ENCODE measurements around the gene SUN5.

DNA sequence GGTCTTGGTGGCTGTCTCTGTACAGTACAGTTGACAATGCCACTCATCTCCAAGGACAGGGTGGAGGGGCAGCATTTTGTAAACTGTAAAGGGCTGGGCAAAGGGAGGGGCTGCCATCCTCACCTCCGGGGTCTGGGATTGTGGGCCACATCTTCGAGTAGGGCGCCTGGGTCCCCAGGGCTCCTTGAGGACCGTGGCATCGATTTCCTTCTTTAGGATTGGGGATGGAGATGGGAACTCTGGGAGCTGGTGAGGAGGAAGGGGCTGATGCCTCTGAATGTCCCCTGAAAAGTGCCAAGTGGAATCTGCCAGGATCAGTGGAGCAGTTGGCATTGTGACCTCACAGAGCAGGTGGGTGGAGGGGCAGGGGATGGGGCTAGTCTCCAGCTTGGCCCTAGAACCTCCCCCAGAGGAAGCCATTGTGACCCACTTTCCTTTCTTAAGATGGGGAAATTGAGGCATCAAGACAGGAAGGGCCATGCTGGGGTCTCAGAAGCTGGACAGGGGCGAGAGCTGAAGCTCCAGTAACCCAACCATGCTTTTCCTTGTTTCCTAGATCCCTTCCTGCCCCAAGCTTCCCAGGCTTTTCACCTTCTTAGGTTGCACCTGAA is at the start of gene SUN5:
- TF ChIP-seq CTCF (IDR thresholded peaks at IDR 0.05) (no peak), POLR2A (IDR thresholded peaks at IDR 0.05) (no peak)
